GM19328 (cell line): Measurements from ENCODE around the gene PTF1A.

ENCODE experiments used
- ATAC-seq: cut with Tn5 transposase; IDR thresholded peaks from one replicate; pipeline ENCODE4 v1.9.1; 2021; ENCODE audit warnings: mild to moderate bottlenecking, moderate library complexity; ENCODE audit not compliant: unreplicated experiment

Gene PTF1A

GRCh38 chr10:23186697-23187096 is 5.4 kb upstream of the PTF1A start:
- no peak for ATAC-seq

- no peak for ATAC-seq
Measured at GRCh38 chr10:23187155-23187554, 5.0 kb upstream of the PTF1A start.

GRCh38 chr10:23189024-23189423 is 3.1 kb upstream of the PTF1A start:
- ATAC-seq, result no peak

GRCh38 chr10:23190872-23191763 is 994 bp upstream of the PTF1A start:
- ATAC-seq, result no peak

GRCh38 chr10:23192712-23193434 is 761 bp downstream of the PTF1A start:
- no peak for ATAC-seq

- ATAC-seq, result no peak
Measured at GRCh38 chr10:23193435-23194074, 1.4 kb downstream of the PTF1A start.

- ATAC-seq, result no peak
Measured at GRCh38 chr10:23194471-23194965, 2.4 kb downstream of the PTF1A start.

GRCh38 chr10:23194966-23195845 is 3.1 kb downstream of the PTF1A start:
- no peak for ATAC-seq

GRCh38 chr10:23195846-23196600 is 3.9 kb downstream of the PTF1A start:
- ATAC-seq, result no peak

GRCh38 chr10:23196915-23197314 is 4.8 kb downstream of the PTF1A start:
- no peak for ATAC-seq

- no peak for ATAC-seq
Measured at GRCh38 chr10:23197416-23197861, 5.3 kb downstream of the PTF1A start.

GRCh38 chr10:23198610-23198939 is 6.5 kb downstream of the PTF1A start:
- no peak for ATAC-seq

- no peak for ATAC-seq
Measured at GRCh38 chr10:23198940-23199767, 7.0 kb downstream of the PTF1A start.

- ATAC-seq, result no peak
Measured at GRCh38 chr10:23199768-23200511, 7.8 kb downstream of the PTF1A start.

- no peak for ATAC-seq
Measured at GRCh38 chr10:23200586-23200985, 8.5 kb downstream of the PTF1A start.

GRCh38 chr10:23200997-23201652 is 9.0 kb downstream of the PTF1A start:
- no peak for ATAC-seq

GRCh38 chr10:23201837-23202236 is 9.7 kb downstream of the PTF1A start:
- no peak for ATAC-seq

- ATAC-seq, result no peak
Measured at GRCh38 chr10:23202779-23203178, 10.7 kb downstream of the PTF1A start.
